Right atrium auricular region (tissue), 2 donors: Measurements from ENCODE around the gene LAMC1. TPM values are rescaled to one million over a fixed set of nuclear protein-coding genes. Genes with fewer than 3 reads are reported as not detected.

Source experiments
- DNase-seq: peaks from one replicate; pipeline ENCODE4 v3.0.0-alpha.2; 2019; ENCODE audit warnings: low spot score
- H3K27ac ChIP-seq, 2 donors: fragments of 200-600 bp; sonication (generic); 1 replicate in 1 of 2; 2 replicates in 1 of 2; pipeline ENCODE4 v1.5.1; 2016 to 2019
- H3K27me3 ChIP-seq, 2 donors: fragments of 200-600 bp; sonication (generic); one replicate each; pipeline versions ENCODE4 v1.5.1 to v1.6.0; 2017 to 2019
- H3K36me3 ChIP-seq: fragments of 200-600 bp; sonication (generic); one replicate; pipeline ENCODE4 v1.5.1; 2016
- H3K4me1 ChIP-seq, 2 donors: fragments of 200-600 bp; sonication (generic); one replicate each; pipeline versions ENCODE4 v1.5.1 to v1.6.0; 2017 to 2019
- H3K4me3 ChIP-seq, 2 donors: fragments of 200-600 bp; sonication (generic); 1 replicate in 1 of 2; 2 replicates in 1 of 2; pipeline ENCODE4 v1.5.1; 2017 to 2019; ENCODE audit warnings: mild to moderate bottlenecking in 1 of 2, moderate library complexity in 1 of 2
- H3K9me3 ChIP-seq, 2 donors: fragments of 200-600 bp; sonication (generic); one replicate each; pipeline ENCODE4 v1.5.1; 2019
- total RNA-seq, 2 donors: library from RNA; depleted of rRNA; stranded (reverse); fragments of >200 nt; gene quantifications; one replicate each; pipeline ENCODE4 v1.1.0, GENCODE V29; 2016
- TF ChIP-seq, protein P1 (sequence below), 2 donors: fragments of 200-600 bp; sonication (generic); IDR thresholded peaks; one replicate each; pipeline ENCODE4 v1.5.1; 2019; ENCODE audit warnings: antibody characterized with exemption in 2 of 2

LAMC1 gene
- total RNA-seq = 100 to 1,000 TPM; 154 to 159 TPM

DNA sequence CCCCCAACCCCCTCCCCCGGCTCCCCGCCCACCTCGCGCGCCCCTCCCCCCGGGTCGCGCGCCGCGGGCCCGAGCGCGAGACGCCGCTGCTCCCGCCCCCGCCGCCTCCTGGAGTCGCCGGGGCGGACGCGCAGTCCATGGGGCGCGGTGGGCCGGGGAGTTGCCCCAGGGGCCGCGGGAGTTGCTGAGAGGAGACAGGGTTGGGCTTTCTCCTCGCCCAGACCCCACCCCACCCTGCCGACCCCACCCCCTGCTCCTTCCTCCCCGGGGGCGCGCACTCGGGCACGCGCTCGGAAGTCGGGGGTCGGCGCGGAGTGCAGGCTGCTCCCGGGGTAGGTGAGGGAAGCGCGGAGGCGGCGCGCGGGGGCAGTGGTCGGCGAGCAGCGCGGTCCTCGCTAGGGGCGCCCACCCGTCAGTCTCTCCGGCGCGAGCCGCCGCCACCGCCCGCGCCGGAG, at the start of gene LAMC1:
Gene LAMC1, plus strand, starts transcription at position 275 of the 455 bp plus-strand sequence. CDS start 297 bp downstream, outside the sequence.
- H3K9me3 ChIP-seq = no peaks in the 10 kb centered on the region
- no peaks in the 10 kb centered on the region for H3K36me3 ChIP-seq
- H3K4me3 ChIP-seq = peak within 1 kb of the TSS; percentile 88 to 94
- H3K27me3 ChIP-seq = no peaks in the 10 kb centered on the region
- DNase-seq = peak; percentile 70
- H3K27ac ChIP-seq = peak within 1 kb of the TSS; percentile 99 to 100
- TF ChIP-seq, protein P1, sequence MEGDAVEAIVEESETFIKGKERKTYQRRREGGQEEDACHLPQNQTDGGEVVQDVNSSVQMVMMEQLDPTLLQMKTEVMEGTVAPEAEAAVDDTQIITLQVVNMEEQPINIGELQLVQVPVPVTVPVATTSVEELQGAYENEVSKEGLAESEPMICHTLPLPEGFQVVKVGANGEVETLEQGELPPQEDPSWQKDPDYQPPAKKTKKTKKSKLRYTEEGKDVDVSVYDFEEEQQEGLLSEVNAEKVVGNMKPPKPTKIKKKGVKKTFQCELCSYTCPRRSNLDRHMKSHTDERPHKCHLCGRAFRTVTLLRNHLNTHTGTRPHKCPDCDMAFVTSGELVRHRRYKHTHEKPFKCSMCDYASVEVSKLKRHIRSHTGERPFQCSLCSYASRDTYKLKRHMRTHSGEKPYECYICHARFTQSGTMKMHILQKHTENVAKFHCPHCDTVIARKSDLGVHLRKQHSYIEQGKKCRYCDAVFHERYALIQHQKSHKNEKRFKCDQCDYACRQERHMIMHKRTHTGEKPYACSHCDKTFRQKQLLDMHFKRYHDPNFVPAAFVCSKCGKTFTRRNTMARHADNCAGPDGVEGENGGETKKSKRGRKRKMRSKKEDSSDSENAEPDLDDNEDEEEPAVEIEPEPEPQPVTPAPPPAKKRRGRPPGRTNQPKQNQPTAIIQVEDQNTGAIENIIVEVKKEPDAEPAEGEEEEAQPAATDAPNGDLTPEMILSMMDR (IDR thresholded peaks at IDR 0.05) = no peak
- H3K4me1 ChIP-seq = peaks cover 0 to 43% of the 10 kb centered on the region in 2 donors

DNA sequence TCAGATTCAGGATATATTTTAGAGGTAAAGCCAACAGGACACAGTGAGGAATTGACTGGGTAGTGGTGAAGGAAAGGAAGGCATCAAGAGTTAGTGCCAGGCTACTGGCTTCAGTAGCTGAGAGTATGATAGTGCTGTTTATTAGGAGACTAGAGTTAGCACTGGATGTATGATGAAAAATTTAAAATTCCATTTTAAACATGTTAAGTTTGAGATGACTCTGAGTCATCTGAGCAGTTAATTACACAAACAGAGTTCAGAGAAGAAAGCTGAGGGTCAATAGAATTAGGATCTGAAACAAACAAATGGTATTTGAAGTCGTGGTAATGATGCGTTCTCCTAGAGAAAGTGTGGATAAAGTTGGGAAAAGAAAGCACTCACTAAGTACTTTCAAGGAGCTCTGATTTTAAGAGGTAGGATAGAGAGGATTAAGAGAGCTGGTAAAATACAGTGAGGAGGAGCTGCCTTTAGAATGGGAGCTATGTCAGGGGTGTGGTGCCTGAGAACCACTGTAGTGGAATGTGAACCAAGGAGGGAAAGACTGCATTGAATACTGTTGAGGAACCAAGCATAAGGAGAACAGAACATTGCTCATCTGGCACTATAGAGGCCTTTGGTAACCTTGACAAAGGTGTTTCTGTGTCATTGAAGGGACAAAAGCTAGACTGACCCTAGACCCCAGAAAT, 48.6 kb upstream of the LAMC1 start:
- Histone ChIP-seq H3K4me3 (no peak overlapping the region), H3K27ac (no peak overlapping the region), H3K36me3 (no peaks in the 10 kb centered on the region), H3K9me3 (no peaks in the 10 kb centered on the region), H3K27me3 (no peaks in the 10 kb centered on the region), H3K4me1 (no peaks in the 10 kb centered on the region)
- no peak for DNase-seq
- TF ChIP-seq, protein P1 (IDR thresholded peaks at IDR 0.05) = no peak

DNA sequence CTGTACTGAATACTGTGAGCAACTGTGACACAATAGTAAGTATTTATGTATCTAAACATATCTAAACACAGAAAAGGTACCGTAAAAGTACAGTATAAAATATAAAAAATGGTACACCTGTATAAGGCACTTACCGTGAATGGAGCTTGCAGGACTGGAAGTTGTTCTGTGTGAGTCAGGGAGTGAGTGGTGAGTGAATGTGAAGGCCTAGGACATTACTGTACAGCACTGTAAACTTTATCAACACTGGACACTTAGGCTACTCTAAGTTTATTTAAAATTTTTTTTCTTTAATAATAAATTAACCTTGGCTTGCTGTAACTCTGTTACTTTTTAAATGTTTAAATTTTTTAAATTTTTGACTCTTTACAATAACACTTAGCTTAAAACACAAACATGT, 45.7 kb upstream of the LAMC1 start:
- H3K9me3 ChIP-seq = no peaks in the 10 kb centered on the region
- no peak overlapping the region for H3K4me3 ChIP-seq
- no peak for DNase-seq
- H3K27ac ChIP-seq = no peak overlapping the region
- H3K36me3 ChIP-seq = no peaks in the 10 kb centered on the region
- H3K4me1 ChIP-seq = no peaks in the 10 kb centered on the region
- TF ChIP-seq, protein P1 (IDR thresholded peaks at IDR 0.05) = no peak
- no peaks in the 10 kb centered on the region for H3K27me3 ChIP-seq

DNA sequence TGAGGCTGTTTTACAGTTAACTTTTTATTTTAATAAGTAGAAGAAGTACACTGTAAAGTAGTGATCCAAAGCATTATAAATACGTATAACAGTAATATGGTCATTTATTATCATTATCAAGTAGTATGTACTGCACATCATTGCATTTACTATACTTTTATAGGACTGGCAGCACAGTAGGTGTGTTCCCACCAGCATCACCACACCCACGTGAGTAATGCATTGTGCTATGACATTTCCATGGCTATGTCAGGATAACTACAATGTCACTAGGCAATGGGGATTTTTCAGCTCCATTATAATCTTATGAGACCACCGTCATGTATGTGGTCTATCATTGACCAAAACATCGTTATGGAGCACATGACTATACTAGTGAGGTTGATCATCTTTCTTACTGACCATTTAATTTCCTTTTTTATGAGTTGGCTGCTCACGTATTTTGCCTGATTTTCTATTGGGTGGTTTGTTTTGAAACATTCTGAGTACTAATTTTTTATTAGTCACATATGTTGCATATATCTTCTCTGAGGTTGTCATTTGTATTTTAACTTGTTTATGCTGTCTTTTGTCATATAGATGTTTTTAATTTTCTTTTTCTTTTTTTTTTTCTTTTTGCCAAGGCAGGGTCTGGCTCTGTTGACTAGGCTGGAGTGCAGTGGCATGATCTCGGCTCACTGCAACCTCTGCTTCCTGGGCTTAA, 44.9 kb upstream of the LAMC1 start:
- TF ChIP-seq, protein P1 (IDR thresholded peaks at IDR 0.05) = no peak
- Histone ChIP-seq H3K36me3 (no peaks in the 10 kb centered on the region), H3K9me3 (no peaks in the 10 kb centered on the region), H3K27ac (no peak overlapping the region), H3K27me3 (no peaks in the 10 kb centered on the region), H3K4me3 (no peak overlapping the region), H3K4me1 (no peaks in the 10 kb centered on the region)
- DNase-seq = no peak

DNA sequence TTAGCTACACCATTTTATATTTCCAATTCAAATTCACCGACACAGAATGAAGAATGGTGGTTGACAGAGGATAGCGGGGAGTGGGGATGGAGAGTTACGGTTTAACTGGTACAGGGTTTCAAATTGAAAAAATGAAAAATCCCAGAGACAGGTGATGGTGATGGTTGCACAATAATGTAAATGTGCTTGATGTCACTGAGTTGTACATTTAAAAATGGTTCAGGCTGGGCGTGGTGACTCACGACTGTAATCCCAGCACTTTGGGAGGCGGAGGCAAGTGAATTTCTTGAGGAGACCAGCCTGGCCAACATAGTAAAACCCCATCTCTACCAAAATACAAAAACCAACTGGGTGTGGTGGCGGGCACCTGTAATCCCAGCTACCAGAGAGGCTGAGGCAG, 39.1 kb upstream of the LAMC1 start:
- TF ChIP-seq, protein P1 (IDR thresholded peaks at IDR 0.05) = no peak
- Histone ChIP-seq H3K9me3 (no peaks in the 10 kb centered on the region), H3K4me3 (no peak overlapping the region), H3K36me3 (no peaks in the 10 kb centered on the region), H3K4me1 (no peaks in the 10 kb centered on the region), H3K27me3 (no peaks in the 10 kb centered on the region), H3K27ac (no peak overlapping the region)
- no peak for DNase-seq
